Upper lobe of left lung (tissue), 6 donors: Measurements from ENCODE around the gene GLIPR1. TPM values are rescaled to one million over a fixed set of nuclear protein-coding genes. Genes with fewer than 3 reads are reported as not detected.

Source experiments
- ATAC-seq, 2 donors: fragments of 200-7000 bp; cut with Tn5 transposase; one replicate each; pipeline ENCODE4 v1.9.1; 2022; ENCODE audit warnings: mild to moderate bottlenecking in 2 of 2, moderate library complexity in 2 of 2; ENCODE audit not compliant: low FRiP score in 2 of 2
- DNase-seq, 2 donors: peaks; one replicate each; pipeline ENCODE4 v3.0.0-alpha.2; 2019 to 2020
- H3K27ac ChIP-seq, 4 donors: fragments of 200-600 bp; sonication (generic); one replicate each; pipeline ENCODE4 v1.5.1; 2016 to 2019
- H3K27me3 ChIP-seq, 4 donors: fragments of 200-600 bp; sonication (generic); one replicate each; pipeline ENCODE4 v1.5.1; 2017 to 2019
- H3K36me3 ChIP-seq, 4 donors: fragments of 200-600 bp; sonication (generic); one replicate each; pipeline ENCODE4 v1.5.1; 2016 to 2019
- H3K4me1 ChIP-seq, 4 donors: fragments of 200-600 bp; sonication (generic); one replicate each; pipeline ENCODE4 v1.5.1; 2018 to 2019
- H3K4me3 ChIP-seq, 4 donors: fragments of 200-600 bp; sonication (generic); one replicate each; pipeline ENCODE4 v1.5.1; 2017 to 2019; ENCODE audit warnings: mild to moderate bottlenecking in 2 of 4, moderate library complexity in 1 of 4
- H3K9me3 ChIP-seq, 4 donors: fragments of 200-600 bp; sonication (generic); one replicate each; pipeline ENCODE4 v1.5.1; 2018 to 2019
- CTCF ChIP-seq, 6 experiments: fragments of 450-650 bp in 4 of 6; fragments of 200-600 bp in 2 of 6; sonication (generic) in 2 of 6; IDR thresholded peaks; one replicate each; pipeline ENCODE4 v1.5.1; 2016 to 2019; ENCODE audit warnings: antibody characterized with exemption in 6 of 6
- EP300 ChIP-seq, 4 donors: sonication (generic); formaldehyde crosslinking; IDR thresholded peaks; one replicate each; pipeline ENCODE4 v1.5.1; 2017; ENCODE audit warnings: antibody characterized with exemption in 4 of 4, control low read depth in 2 of 4
- POLR2A ChIP-seq, 4 donors: fragments of 450-650 bp; IDR thresholded peaks; one replicate each; pipeline ENCODE4 v1.5.1; 2016 to 2017; ENCODE audit warnings: antibody characterized with exemption in 4 of 4, mild to moderate bottlenecking in 2 of 4
- POLR2AphosphoS5 ChIP-seq, 2 donors: sonication (generic); formaldehyde crosslinking; IDR thresholded peaks; one replicate each; pipeline ENCODE4 v1.5.1; 2017; ENCODE audit warnings: antibody characterized with exemption in 2 of 2
- WGBS, 2 donors: methylation state at CpG; one replicate each; pipeline ENCODE4 v1.1.5; 2017 to 2018; 5-methylcytosine and 5-hydroxymethylcytosine counted together
- total RNA-seq, 6 donors: library from RNA; depleted of rRNA in 4 of 6; stranded (reverse); fragments of >200 nt in 4 of 6; gene quantifications; one replicate each; pipeline versions ENCODE4 v1.1.0 to v1.2.1, GENCODE V29; 2016 to 2021
- donor health status: DM: no; HTN: no; CAD: no; lungs with moderate emphysema.
- donor health status: DM: no; HTN: yes; CAD: no; lungs with severe emphysema.

Gene GLIPR1
- total RNA-seq, 6 donors from 2014 or later: 7.3 to 56.7 (median 15.7) TPM

GRCh38 chr12:75471902-75472890 lies 8.4 kb upstream of the GLIPR1 start:
- 76 to 79% methylated on average over 6 of the region's 6 CpGs for WGBS, 2 donors
- H3K27me3 ChIP-seq: no peaks in the 10 kb centered on the region
- TF ChIP-seq CTCF (IDR thresholded peaks at IDR 0.05) (no peak), EP300 (IDR thresholded peaks at IDR 0.05) (no peak), POLR2AphosphoS5 (IDR thresholded peaks at IDR 0.05) (no peak), POLR2A (IDR thresholded peaks at IDR 0.05) (no peak)
- no peak overlapping the region for H3K4me3 ChIP-seq
- no peaks in the 10 kb centered on the region for H3K36me3 ChIP-seq
- ATAC-seq (peak in 1 of 2 donors; percentile 69), DNase-seq (no peak)
- H3K4me1 ChIP-seq: no peaks in the 10 kb centered on the region
- peak overlapping the region in 1 of 4 donors; percentile 13 for H3K27ac ChIP-seq
- no peaks in the 10 kb centered on the region for H3K9me3 ChIP-seq

- Histone ChIP-seq H3K9me3 (no peaks in the 10 kb centered on the region), H3K27me3 (no peaks in the 10 kb centered on the region), H3K36me3 (no peaks in the 10 kb centered on the region), H3K4me3 (no peak overlapping the region), H3K4me1 (peaks cover 0 to 1% (median 0%) of the 10 kb centered on the region in 4 donors), H3K27ac (no peak overlapping the region)
- DNase-seq (no peak), ATAC-seq (no peak)
- TF ChIP-seq EP300 (IDR thresholded peaks at IDR 0.05) (no peak), CTCF (IDR thresholded peaks at IDR 0.05) (no peak), POLR2AphosphoS5 (IDR thresholded peaks at IDR 0.05) (no peak)
- WGBS, 2 donors: 72 to 79% methylated on average over 2 of the region's 2 CpGs
These were observed 6.4 kb upstream of the GLIPR1 start for GRCh38 chr12:75474116-75474515.

GRCh38 chr12:75476071-75476470 lies 4.5 kb upstream of the GLIPR1 start:
- no peak for ATAC-seq

GRCh38 chr12:75477137-75477536 lies 3.4 kb upstream of the GLIPR1 start:
- TF ChIP-seq POLR2AphosphoS5 (IDR thresholded peaks at IDR 0.05) (no peak), EP300 (IDR thresholded peaks at IDR 0.05) (no peak), POLR2A (IDR thresholded peaks at IDR 0.05) (no peak), CTCF (IDR thresholded peaks at IDR 0.05) (no peak)

More at GRCh38 chr12:75476071-75476470, 4.5 kb upstream of the GLIPR1 start:
- DNase-seq: no peak
- H3K4me3 ChIP-seq: no peak overlapping the region
- peaks cover 0 to 11% (median 4%) of the 10 kb centered on the region in 4 donors for H3K4me1 ChIP-seq
- TF ChIP-seq CTCF (IDR thresholded peaks at IDR 0.05) (no peak), EP300 (IDR thresholded peaks at IDR 0.05) (no peak), POLR2A (IDR thresholded peaks at IDR 0.05) (no peak), POLR2AphosphoS5 (IDR thresholded peaks at IDR 0.05) (no peak)
- WGBS, 2 donors: 91 to 92% methylated on average over 1 of the region's 1 CpG
- H3K27me3 ChIP-seq: no peaks in the 10 kb centered on the region
- no peaks in the 10 kb centered on the region for H3K9me3 ChIP-seq
- H3K27ac ChIP-seq: no peak overlapping the region
- no peaks in the 10 kb centered on the region for H3K36me3 ChIP-seq

More at GRCh38 chr12:75477137-75477536, 3.4 kb upstream of the GLIPR1 start:
- Histone ChIP-seq H3K4me1 (peaks cover 0 to 11% (median 4%) of the 10 kb centered on the region in 4 donors), H3K9me3 (no peaks in the 10 kb centered on the region), H3K27me3 (no peaks in the 10 kb centered on the region), H3K4me3 (no peak overlapping the region), H3K27ac (no peak overlapping the region), H3K36me3 (no peaks in the 10 kb centered on the region)
- WGBS, 2 donors: 82 to 84% methylated on average over 2 of the region's 2 CpGs
- ATAC-seq (no peak), DNase-seq (no peak)
